Right lobe of liver (tissue), 6 donors: ENCODE measurements around the gene MAP7. TPM values are rescaled to one million over a fixed set of nuclear protein-coding genes. Genes with fewer than 3 reads are reported as not detected.

Experiments
- ATAC-seq, 4 donors: fragments of 200-7000 bp; cut with Tn5 transposase; one replicate each; pipeline ENCODE4 v1.9.1; 2020; ENCODE audit warnings: mild to moderate bottlenecking in 4 of 4, moderate library complexity in 4 of 4
- DNase-seq, 3 donors: peaks; one replicate each; pipeline ENCODE4 v3.0.0-alpha.2; 2020
- H3K27ac ChIP-seq, 3 donors: fragments of 200-600 bp; one replicate each; pipeline ENCODE4 v1.8.0; 2022
- H3K27me3 ChIP-seq, 2 donors: fragments of 200-600 bp; one replicate each; pipeline ENCODE4 v1.8.0; 2022
- H3K36me3 ChIP-seq, 4 donors: fragments of 200-600 bp; sonication (generic) in 1 of 4; one replicate each; pipeline versions ENCODE4 v1.5.1 to v1.8.0; 2017 to 2022; ENCODE audit warnings: control low read depth in 1 of 4
- H3K4me1 ChIP-seq, 4 donors: fragments of 200-600 bp; sonication (generic) in 1 of 4; one replicate each; pipeline versions ENCODE4 v1.5.1 to v1.8.0; 2017 to 2022; ENCODE audit warnings: control low read depth in 1 of 4
- H3K4me3 ChIP-seq, 3 donors: fragments of 200-600 bp; one replicate each; pipeline ENCODE4 v1.8.0; 2022
- H3K9me3 ChIP-seq, 4 donors: fragments of 200-600 bp; sonication (generic) in 1 of 4; one replicate each; pipeline versions ENCODE4 v1.5.1 to v1.8.0; 2017 to 2022; ENCODE audit warnings: control low read depth in 1 of 4
- CTCF ChIP-seq, 4 donors: fragments of 200-600 bp in 3 of 4; fragments of 450-650 bp in 1 of 4; IDR thresholded peaks; one replicate each; pipeline versions ENCODE4 v1.5.1 to v1.8.0; 2016 to 2022; ENCODE audit warnings: antibody characterized with exemption in 4 of 4, mild to moderate bottlenecking in 2 of 4
- POLR2A ChIP-seq: fragments of 450-650 bp; IDR thresholded peaks from one replicate; pipeline ENCODE4 v1.6.1; 2017; ENCODE audit warnings: antibody characterized with exemption, mild to moderate bottlenecking
- WGBS: methylation state at CpG from one replicate; pipeline ENCODE4 v1.1.6; 2018; ENCODE audit warnings: low coverage, low lambda C conversion rate; ENCODE audit not compliant: insufficient coverage; ENCODE audit errors: missing lambda C conversion rate; 5-methylcytosine and 5-hydroxymethylcytosine counted together
- intact Hi-C, 2 donors: fragments of 100-400 bp; cut with DNase I; formaldehyde crosslinking; loops; one replicate each; pipeline versions ENCODE4 v1.11.2 to v1.14.1; 2022
- total RNA-seq, 6 experiments: library from RNA; depleted of rRNA in 2 of 6; stranded (reverse); fragments of >200 nt in 2 of 6; fragmentation: NEBNext Ultra II Directional in 3 of 6; extraction: Animal tissue kit (Norgen Biotek cat#: 25700) in 3 of 6; gene quantifications; one replicate each; pipeline versions ENCODE4 v1.1.0 to v1.2.4, GENCODE V29; 2016 to 2023
- donor health status: DM: no; HTN: yes; CAD: no.
- donor health status: DM: no; HTN: no; CAD: no.
- donor health status: DM: no; HTN: no; CAD: no.
- donor health status: DM: no; HTN: yes; CAD: no.
- donor health status: DM: no; HTN: yes; CAD: no.

Gene MAP7
- total RNA-seq, 6 experiments from 2014 or later: 14.8 to 20.9 (median 17.9) TPM

- H3K4me3 ChIP-seq: no peak overlapping the region
- H3K27ac ChIP-seq: no peak overlapping the region
- no peaks in the 10 kb centered on the region for H3K27me3 ChIP-seq
- intact Hi-C loops: no loop called here
- ATAC-seq (no peak), DNase-seq (no peak)
- TF ChIP-seq POLR2A (no peak), CTCF (IDR thresholded peaks at IDR 0.05) (no peak)
- H3K9me3 ChIP-seq: no peaks in the 10 kb centered on the region
- H3K36me3 ChIP-seq: no peaks in the 10 kb centered on the region
- H3K4me1 ChIP-seq: no peaks in the 10 kb centered on the region
- WGBS: 67% methylated on average over 1 of the region's 1 CpG
These were observed 218.8 kb downstream of the MAP7 start for GRCh38 chr6:136331461-136331860.

- Histone ChIP-seq H3K27me3 (no peaks in the 10 kb centered on the region), H3K4me1 (no peaks in the 10 kb centered on the region), H3K27ac (no peak overlapping the region), H3K9me3 (no peaks in the 10 kb centered on the region), H3K4me3 (no peak overlapping the region), H3K36me3 (no peaks in the 10 kb centered on the region)
- TF ChIP-seq POLR2A (no peak), CTCF (IDR thresholded peaks at IDR 0.05) (no peak)
- no peak for ATAC-seq
- 81% methylated on average over 6 of the region's 8 CpGs for WGBS
- intact Hi-C loops: no loop called here
- DNase-seq: no peak
These were observed 219.6 kb downstream of the MAP7 start for GRCh38 chr6:136330634-136331033.

GRCh38 chr6:136326038-136326553 is 224.1 kb downstream of the MAP7 start:
- no peak for TF ChIP-seq POLR2A
- no peak for ATAC-seq
- WGBS: 63% methylated on average over 7 of the region's 8 CpGs
- H3K27ac ChIP-seq: no peak overlapping the region
- DNase-seq: no peak
- no peaks in the 10 kb centered on the region for H3K36me3 ChIP-seq
- intact Hi-C loops: no loop called here
- no peaks in the 10 kb centered on the region for H3K27me3 ChIP-seq
- no peaks in the 10 kb centered on the region for H3K4me1 ChIP-seq
- H3K4me3 ChIP-seq: no peak overlapping the region
- H3K9me3 ChIP-seq: no peaks in the 10 kb centered on the region

GRCh38 chr6:136324686-136325380 is 225.4 kb downstream of the MAP7 start:
- ATAC-seq: no peak
- H3K36me3 ChIP-seq: no peaks in the 10 kb centered on the region

More at GRCh38 chr6:136324686-136325380, 225.4 kb downstream of the MAP7 start:
- 77% methylated on average over 9 of the region's 10 CpGs for WGBS
- DNase-seq: no peak
- TF ChIP-seq POLR2A (no peak), CTCF (IDR thresholded peaks at IDR 0.05) (no peak)
- Histone ChIP-seq H3K27me3 (no peaks in the 10 kb centered on the region), H3K9me3 (no peaks in the 10 kb centered on the region), H3K27ac (no peak overlapping the region), H3K4me3 (no peak overlapping the region), H3K4me1 (no peaks in the 10 kb centered on the region)
- intact Hi-C loops: no loop called here
